ENCODE data around the gene SVBP.
"Not testable (repeated sequence)": the region's sequence is repeated elsewhere in the genome, so short reads cannot be mapped to it uniquely, and the experiment has no call there.

The SVBP gene

DNA sequence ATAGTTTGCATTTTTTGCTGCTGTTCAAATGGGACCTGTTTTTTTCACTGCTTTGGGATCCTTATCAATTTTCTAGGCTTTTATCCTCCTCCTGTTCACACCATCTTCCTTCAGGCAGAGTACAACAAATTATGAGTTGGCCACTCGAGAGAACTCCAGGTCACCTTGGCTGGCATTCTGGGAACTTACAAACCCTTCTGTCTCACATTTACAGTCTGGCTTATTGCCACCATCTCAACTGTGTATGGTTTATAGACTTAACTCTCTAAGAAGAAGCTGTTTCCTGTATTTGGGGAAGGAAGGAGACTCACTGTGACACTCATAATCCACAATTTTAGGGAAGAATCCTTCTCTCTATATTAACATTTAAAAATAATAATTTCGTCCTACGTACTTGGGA is 23.8 kb upstream of the SVBP start:
- DNase-seq: no peak

DNA sequence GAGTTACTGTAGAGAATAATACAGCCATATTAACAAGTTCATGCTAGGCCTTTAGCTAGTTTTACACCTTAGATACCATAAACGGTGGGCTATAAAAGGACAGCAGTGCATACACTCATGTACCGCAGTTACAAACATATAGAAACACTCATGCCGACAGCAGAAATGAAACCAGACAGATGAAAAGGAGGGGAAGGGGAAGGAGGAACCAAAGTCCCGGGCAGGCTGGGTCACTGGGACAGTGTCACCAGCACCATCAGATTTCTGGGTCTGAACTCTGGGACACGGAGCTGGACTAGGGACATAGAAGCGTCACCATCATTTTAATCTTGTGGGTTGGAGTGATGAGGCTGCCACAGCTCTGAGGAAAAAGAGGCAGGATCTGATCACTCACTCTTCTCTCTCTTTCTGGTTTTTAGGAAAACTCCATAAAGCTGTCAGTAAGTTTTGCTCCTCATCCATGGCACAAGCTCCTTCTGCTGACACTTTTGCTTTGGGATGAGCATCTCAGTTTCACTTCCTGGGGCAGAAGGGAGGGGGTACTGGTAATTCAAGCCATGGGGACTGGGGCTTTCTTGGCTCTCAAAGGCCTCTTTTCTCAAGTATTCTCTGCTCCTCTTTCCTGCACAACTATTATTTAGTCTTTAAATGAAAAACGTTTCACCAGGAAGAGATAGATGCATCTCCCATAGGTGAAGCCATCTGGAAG is 21.4 kb upstream of the SVBP start:
- DNase-seq: no peak

DNA sequence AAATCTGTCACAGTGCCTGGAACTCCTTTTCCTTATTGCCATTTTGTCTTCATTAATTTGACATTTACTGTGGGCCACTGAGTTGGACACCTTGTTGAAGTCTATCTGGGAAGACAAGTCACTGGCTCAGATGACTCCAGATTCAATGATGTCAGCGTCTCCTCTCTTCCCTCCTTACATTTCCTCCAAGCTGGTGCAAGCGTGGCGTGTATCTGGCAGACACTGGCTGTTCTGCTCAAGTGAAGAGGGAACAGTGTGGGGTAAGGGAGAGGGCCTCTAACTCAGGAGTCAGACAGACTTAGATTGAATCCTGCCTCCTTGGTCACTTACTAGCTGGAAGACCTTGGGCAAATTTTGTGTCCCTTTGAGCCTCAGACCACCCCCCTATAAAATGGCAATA is 20.5 kb upstream of the SVBP start:
- no peak for DNase-seq

DNA sequence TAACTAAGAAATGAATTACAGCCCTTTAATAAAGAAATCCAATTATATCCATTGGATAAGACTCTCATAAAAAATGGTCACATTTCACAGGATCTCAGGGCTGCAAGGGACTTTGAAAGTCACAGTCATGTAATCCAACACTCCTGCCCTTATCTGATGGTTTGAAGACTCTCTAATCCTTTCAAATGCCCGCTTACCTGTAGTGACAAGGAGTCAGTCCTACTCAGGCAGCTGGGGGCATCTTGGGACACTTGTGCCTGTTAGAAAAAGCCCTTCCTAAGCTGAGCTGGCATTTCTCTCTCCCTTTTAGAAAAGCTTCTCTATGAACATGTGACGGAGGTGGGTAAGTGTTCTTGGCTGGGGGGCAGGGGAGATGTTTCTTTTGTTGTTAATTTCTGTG is 18.2 kb upstream of the SVBP start:
- DNase-seq: no peak

DNA sequence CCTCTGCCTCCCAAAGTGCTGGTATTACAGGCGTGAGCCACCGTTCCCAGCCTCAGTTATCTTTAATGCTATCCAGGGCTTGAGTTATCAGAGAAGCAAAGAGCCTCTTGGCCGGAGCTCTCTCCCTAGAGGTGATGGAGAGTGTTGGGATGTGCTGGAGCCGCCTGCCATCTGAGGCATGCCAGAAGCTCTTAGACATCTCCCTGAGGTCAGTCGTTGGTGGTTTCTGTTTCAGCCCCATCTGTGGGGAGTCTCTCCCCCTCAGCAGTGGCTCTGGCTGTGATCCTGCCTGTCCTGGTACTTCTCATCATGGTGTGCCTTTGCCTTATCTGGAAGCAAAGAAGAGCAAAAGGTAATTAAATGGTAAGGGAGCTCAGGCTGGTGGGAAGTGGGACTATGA is 17.6 kb upstream of the SVBP start:
- no peak for DNase-seq

DNA sequence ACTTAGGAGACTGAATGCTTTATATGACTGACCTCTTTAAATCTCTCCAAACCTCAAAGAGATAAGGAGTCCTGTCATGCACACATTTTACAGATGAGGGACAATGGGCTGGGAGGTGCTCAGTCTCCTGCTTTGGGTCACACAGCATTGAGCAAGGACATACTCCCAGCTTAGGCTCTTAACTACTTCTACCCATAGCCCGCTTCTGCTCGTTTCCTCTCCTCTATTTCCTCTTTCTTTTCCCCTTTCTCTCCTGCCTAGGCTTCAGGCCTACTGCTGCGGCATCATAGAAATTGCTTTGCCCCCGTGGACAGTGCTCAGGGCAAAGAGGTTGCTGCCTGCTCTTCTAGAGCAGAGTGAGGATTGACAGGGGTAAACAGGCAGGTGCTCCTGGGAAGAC is 16.8 kb upstream of the SVBP start:
- DNase-seq: no peak

DNA sequence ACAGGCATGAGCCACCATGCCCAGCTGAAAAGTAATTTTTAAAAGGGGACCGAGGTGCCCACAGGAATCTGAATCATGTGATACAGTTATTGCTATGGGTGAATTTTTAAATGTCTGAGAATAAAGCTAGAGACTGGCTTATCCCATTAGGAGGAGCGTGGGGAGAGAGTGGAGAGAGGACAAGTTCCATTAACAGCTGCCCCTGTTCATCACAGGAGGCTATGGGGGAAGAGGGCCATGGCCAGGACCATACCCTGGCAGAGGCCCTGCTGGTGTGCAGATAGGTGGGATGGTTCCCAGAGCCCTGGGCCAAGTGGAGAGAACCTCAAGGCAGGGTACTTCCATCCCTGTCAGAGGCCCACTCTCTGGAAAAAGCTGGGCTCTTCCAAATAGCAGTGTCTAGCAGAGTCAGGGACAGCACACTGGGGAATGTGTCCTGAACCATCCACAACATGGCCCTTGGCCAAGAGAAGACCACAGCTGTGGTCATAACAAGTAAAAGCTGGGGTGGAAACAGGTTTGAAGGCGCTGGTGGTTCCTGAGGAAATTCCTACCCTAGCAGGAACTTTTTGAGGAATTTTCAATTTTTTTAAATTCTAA is 15.5 kb upstream of the SVBP start:
- DNase-seq: no peak

DNA sequence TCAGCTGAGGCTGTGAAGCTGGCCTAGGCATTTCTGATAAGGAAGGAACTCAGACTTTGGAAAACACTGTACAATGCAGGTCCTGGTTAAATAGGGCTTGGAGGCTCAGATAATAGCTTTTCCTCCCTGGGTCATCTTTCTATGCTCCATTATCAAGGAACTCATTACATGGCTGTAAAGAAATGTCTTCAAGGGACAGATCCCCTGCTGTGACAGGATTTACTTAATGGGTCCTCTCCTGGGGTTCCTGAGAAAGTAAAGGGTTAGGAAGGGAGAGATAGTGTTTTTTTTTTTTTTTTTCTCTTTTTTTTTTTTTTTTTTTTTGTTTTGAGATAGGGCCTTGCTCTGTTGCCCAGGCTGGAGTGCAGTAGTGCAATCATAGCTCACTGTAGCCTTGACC is 14.1 kb upstream of the SVBP start:
- no peak for DNase-seq

DNA sequence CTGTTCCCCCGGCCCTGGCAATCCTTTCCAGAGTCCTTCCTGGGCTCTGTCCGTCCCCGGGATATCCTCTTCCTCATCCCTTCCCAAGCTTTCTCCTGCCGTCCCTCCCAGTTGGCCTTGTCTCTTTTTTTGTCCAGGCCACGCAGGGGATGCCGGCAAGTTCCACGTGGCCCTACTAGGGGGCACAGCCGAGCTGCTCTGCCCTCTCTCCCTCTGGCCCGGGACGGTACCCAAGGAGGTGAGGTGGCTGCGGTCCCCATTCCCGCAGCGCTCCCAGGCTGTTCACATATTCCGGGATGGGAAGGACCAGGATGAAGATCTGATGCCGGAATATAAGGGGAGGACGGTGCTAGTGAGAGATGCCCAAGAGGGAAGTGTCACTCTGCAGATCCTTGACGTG is 13.4 kb upstream of the SVBP start:
- DNase-seq: no peak

DNA sequence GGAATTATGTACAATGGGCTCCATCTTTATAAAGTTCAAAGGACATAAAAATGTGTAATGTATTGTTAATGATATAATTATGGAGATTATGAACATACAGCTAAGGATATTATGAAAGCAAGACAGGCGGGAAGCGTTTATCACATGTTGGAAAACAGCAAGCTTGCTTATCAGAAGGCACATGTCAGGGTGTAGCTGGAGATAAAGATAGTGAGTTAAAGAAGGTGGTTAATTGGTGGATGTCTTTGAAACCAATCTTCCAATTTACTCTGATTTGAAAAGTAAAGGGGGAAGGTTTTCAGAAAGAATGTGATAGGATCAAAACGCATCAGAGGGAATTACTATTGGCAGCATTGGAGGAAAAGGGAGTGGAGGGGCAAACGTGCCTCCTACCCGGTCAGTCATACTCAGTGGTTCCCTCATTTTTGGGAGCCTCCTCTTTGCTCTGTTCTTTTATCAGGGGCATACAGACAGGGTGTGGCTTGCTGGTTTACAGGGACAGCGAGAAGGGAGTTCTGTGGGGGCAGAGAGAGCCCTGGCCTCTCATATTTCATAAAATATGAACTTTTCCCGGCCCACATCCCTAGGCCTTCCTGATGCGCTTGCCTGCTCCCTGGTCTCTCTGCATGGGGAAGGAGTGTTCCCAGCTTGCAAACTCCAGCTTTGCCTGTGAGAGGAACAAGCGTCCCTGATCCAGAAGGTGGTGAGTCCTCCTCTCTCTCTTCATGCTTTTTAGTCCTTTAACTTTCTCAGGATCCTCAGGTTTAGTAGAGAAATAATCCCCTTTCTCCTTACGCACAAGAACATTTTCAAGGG is 8.0 kb upstream of the SVBP start:
- no peak for DNase-seq

DNA sequence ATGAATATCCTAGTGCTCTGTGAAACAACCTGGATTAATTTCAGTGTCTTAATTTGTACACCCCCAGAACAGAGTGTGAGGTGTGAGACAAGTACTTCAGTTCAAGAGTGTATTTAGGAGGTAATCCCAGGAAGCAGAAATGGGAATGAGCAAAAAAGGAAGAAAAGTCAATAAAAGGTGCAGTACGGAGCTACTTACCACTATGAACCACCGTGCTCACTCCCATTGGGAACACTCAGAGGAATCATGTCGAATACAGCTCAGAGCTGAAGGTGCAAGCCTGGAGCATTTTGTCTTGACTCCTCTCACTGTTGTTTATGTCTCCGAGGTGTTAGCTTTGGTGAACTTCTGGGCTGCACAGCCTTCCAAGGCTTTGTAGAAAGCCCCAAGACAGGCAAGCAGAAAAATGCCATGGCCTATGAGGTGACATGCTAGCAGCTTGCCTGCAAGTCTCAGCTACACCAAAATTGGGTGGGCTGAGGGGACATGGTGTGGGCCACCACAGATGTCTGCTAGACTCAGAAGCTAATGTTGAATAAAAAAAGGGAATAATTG is 7.4 kb upstream of the SVBP start:
- DNase-seq: no peak

DNA sequence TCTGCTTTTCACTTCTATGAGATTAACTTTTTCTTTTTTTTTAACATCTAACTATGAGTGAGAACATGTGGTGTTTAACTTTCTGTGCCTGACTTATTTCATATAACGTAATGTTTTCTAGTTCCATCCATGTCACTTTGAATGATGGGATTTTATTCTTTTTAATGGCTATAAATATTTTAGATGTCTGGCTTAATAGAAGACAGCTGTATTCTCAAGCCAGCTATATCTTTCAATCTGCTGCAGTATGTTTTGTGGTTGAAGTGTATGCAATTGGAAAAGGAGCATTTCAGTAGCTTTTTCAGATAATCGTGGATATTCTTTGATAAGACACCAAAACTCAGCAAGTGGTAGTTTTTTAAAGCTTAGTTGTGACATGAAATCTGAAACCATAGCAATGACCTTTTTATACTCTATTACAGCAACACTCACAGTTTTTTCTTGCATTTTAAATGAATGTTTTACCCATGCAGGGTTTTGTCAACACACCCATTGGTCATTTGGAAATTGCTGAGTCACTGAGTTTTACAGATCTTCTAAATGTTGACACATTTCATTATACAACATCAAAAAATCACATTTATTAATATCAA is 5.7 kb upstream of the SVBP start:
- no peak for DNase-seq

DNA sequence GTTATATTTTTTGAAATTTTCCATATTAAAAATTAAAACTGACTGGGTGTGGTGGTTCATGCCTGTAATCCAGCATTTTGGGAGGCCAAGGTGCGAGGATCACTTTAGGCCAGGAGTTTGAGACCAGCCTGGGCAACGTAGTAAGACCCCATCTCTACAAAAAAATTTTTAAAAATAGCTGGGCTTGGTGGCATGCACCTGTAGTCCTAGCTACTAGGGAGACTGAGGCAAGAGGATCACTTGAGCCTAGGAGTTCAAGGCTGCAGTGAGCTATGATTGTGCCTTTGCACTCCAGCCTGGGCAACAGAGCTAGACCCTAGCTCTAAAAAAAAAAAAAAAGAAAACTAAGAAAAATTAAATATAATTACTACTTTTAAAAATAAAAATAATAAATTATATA is 4.5 kb upstream of the SVBP start:
- no peak for DNase-seq

DNA sequence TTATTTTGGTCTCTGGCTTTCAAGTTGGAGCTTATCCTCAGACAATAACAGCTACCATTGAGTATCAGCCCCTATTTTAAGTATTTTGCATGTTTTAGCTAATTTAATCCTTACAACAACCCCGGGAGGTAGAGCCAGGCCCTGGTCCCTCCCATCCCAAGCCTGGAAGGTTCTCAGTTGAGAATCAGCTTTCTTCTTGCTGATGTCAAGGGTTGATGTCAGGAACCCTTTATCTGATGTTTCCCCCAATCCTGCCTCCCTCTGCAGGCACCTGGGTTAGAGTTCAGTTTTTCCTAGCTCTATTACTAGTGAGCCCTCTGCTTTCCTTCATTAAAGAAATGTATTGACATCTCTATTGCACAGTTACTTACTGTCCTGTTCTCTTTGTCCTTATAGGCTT is 3.6 kb upstream of the SVBP start:
- no peak for DNase-seq

DNA sequence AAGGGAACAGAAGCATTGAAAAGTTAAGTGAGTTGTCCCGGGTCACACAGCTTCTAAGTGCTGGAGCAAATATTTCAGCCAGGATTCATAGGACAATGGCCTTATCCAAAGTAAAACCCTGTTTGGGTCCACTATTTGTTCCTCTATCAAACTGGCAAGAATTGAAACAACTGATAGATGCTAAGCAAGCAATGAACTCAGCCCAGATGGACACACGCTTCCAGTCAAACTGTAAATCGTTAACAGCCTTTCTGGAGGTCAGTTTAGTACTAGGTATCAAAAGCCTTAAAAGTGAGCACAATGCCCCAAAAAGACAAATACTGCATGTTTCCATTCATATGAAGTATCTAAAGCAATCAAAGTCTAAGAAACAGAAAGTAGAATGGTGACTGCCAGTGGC is 779 bp upstream of the SVBP start:
- no peak for DNase-seq

DNA sequence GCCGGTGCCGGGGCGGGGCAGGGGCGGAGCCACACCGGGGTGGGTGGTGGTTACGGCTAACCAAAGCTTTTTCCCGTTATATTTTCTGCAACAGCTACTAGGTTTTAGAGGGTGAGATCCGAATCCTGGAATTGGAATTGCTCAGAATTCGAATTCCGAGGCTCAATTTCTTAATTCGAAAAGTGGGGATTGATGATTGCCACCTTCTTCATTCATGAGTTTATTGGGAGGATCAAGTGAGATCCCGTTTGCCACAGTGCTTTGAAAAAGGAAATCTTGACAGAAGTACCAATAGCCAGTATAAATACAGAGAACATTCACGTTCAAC is 207 bp upstream of the SVBP start:
- DNase-seq: no peak

DNA sequence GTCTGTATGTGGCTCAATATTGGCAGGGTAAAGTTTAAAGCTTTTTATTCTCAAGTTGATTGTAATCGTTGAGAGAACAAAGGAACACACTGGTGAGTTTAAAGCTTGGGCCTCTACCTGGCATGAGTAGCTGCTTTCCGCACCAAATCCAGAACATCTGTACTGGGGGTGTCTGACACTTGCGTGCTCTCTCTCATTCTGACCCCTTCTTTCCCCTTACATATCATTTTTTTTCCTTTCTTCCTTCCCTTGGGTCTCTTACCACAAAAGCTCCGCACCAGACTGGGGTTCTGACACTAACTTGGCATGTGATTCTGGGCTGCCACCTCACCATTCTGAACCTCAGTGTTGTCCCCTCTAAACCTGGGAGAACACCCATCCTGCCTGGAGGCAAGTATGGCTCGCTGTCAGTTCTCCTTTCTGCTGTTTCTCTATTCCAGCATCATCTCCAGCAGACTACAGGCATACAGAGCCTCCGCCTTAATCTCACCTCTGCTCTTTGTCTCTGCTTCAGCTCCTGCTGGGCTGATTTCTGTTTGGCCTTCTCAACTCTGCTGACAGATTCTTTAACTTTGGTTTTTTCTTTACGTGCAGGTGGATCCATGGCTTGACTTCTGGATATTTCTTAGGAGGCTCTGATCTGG is 1.1 kb downstream of the SVBP start:
- DNase-seq: no peak

DNA sequence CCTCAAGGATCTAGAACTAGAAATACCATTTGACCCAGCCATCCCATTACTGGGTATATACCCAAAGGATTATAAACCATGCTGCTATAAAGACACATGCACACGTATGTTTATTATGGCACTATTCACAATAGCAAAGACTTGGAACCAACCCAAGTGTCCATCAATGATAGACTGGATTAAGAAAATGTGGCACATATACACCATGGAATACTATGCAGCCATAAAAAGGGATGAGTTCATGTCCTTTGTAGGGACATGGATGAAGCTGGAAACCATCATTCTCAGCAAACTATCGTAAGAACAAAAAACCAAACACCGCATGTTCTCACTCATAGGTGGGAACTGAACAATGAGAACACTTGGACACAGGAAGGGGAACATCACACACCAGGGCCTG is 2.4 kb downstream of the SVBP start:
- DNase-seq: not testable (repeated sequence)

DNA sequence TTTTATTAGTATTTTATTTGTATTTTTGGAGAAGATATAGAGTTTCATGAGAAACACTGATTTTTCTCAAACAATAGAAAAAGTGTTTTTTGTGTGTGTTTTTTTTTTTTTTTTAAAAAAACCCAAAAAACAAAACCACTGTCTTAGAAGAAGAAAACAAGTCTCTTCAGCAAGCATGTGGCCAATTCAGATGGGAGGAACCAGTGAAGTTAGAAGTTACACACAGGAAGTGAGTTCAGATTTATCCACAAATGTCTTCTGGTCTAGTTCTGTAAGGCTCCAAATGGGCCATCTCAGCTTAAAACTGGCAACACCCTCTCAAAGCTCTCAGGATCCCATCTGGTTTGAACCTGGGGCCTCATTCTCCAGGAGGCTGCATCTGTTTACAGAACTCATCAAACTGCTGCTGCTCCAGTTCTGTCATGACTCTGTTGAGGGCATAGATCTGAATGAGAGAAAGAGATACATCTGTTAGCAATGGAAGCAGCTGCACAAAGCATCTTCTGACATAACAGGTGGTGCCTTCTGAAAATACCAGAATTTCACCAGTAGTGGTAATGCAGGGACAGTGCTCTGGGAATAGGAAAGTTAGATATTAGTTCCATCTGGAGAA is 10.0 kb downstream of the SVBP start:
- no peak for DNase-seq

DNA sequence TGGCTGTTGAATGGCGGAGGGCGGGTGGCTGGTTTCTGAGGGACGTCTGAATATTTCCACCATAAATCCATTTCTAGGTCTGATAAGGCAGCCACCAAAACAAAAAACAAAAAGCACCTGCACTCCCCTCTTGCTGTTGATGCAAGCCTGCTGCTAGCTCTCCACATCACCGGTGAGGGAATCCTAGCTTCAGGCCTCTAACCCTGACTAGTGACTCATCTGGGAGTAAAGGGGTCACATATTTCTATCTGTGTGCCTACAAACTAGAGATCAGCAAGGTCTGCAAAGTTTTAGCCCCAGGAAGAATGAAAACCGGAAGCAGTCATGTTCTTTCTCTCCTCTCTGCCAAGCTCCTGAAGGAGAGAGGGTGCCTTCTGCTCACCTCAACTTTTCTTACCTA is 10.6 kb downstream of the SVBP start:
- no peak for DNase-seq

DNA sequence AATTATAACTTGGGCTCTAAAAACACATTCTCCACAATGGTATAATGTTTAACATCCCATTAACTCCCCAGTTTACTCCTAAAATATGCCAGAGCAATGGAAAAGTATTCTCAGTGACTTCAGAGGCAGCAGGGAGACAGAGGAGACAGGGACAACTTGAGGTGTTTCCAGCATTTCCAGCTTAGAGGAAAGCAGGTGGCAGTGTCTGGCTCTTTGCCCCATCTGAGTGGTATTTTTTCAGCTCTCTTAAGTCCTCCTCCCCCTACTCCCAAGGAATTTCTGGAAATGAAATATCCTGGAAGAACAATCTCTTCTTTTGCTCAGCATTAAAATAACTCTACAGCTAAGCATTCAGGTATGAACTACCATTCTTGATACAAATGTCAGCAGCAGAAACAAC is 11.0 kb downstream of the SVBP start:
- no peak for DNase-seq

DNA sequence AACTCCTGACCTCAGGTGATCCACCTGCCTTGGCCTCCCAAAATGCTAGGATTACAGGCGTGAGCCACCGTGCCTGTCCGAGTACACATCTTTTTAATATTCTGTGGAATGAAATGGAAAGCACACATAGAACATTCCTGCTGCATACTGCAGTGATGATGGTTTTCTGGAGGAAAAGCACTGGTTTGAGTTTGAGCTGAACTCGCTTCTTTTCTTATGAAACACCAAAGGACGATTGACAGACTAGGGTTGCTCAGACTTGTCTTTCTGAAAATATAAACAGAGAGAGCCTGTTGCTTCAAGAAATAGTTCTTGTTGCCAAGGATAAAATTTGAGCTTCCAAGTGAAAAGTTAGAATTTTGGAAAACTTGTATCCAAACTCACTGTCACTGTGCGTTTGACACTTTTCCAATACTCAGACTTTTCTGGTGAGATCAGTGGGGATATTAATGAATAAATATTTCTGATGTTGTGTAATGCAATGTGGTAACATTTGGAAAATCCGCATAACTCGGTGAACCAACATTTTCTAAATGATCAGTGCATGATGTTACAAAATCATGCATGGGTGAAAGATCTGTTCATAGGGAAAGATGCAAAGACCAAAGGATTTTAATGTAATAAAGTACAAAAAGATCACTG is 15.2 kb downstream of the SVBP start:
- DNase-seq: no peak
